GM23338 (cell line): ENCODE results near the gene SMC2. TPM values are rescaled to one million over a fixed set of nuclear protein-coding genes. Genes with fewer than 3 reads are reported as not detected.

ENCODE experiments used
- ATAC-seq: fragments of 200-7000 bp; cut with Tn5 transposase; 3 replicates; pipeline ENCODE4 v1.9.1; 2020
- DNase-seq: peaks from one replicate; pipeline ENCODE4 v3.0.0-alpha.2; 2015; ENCODE audit warnings: low spot score
- H2AFZ ChIP-seq: fragments of 200-600 bp; sonication (generic); 2 replicates; pipeline ENCODE4 v1.8.0; 2016; ENCODE audit warnings: antibody characterized with exemption, mild to moderate bottlenecking, moderate library complexity
- H3F3A ChIP-seq: fragments of 200-600 bp; sonication (generic); replicated peaks from 2 replicates; pipeline ENCODE4 v1.8.0; 2017; ENCODE audit warnings: antibody characterized with exemption, mixed run types, low read depth
- H3K27ac ChIP-seq: fragments of 200-600 bp; sonication (generic); 2 replicates; pipeline ENCODE4 v1.6.1; 2016; ENCODE audit warnings: low read depth
- H3K27me3 ChIP-seq: fragments of 200-600 bp; sonication (generic); 2 replicates; pipeline ENCODE4 v1.8.0; 2016; ENCODE audit warnings: mild to moderate bottlenecking, mixed run types, moderate library complexity; ENCODE audit not compliant: insufficient read depth
- H3K36me3 ChIP-seq: fragments of 200-600 bp; sonication (generic); 2 replicates; pipeline ENCODE4 v1.8.0; 2016; ENCODE audit warnings: mild to moderate bottlenecking; ENCODE audit not compliant: insufficient read depth
- H3K4me1 ChIP-seq: fragments of 200-600 bp; sonication (generic); 2 replicates; pipeline ENCODE4 v1.8.0; 2016; ENCODE audit warnings: mild to moderate bottlenecking, moderate library complexity; ENCODE audit not compliant: insufficient read depth
- H3K4me2 ChIP-seq: fragments of 200-600 bp; sonication (generic); 2 replicates; pipeline ENCODE4 v1.7.1; 2017; ENCODE audit warnings: mixed run types
- H3K4me3 ChIP-seq: fragments of 200-600 bp; sonication (generic); 2 replicates; pipeline ENCODE4 v1.6.1; 2016; ENCODE audit warnings: mixed run types
- H3K79me2 ChIP-seq: fragments of 200-600 bp; sonication (generic); replicated peaks from 2 replicates; pipeline ENCODE4 v1.8.0; 2017; ENCODE audit warnings: mild to moderate bottlenecking; ENCODE audit not compliant: insufficient read depth
- H3K9me2 ChIP-seq: fragments of 200-600 bp; sonication (generic); 2 replicates; pipeline ENCODE4 v1.8.0; 2017; ENCODE audit not compliant: insufficient read depth
- H4K20me1 ChIP-seq: fragments of 200-600 bp; sonication (generic); replicated peaks from 2 replicates; pipeline ENCODE4 v1.8.0; 2017; ENCODE audit warnings: mild to moderate bottlenecking; ENCODE audit not compliant: insufficient read depth
- H3K27ac Mint-ChIP-seq: 2 replicates; pipeline ENCODE4 v1.8.0; 2020; ENCODE audit warnings: inconsistent platforms, mild to moderate bottlenecking, moderate library complexity, mixed read lengths
- H3K27me3 Mint-ChIP-seq: 3 replicates; pipeline ENCODE4 v1.8.0; 2022; ENCODE audit warnings: low read depth, mild to moderate bottlenecking, moderate library complexity, mixed read lengths, inconsistent platforms; ENCODE audit not compliant: insufficient read depth, poor library complexity
- H3K36me3 Mint-ChIP-seq: 3 replicates; pipeline ENCODE4 v1.8.0; 2021; ENCODE audit warnings: low read depth, mild to moderate bottlenecking, inconsistent platforms, moderate library complexity, mixed read lengths
- H3K4me1 Mint-ChIP-seq: 3 replicates; pipeline ENCODE4 v1.8.0; 2020; ENCODE audit warnings: mild to moderate bottlenecking, inconsistent platforms, mixed read lengths
- H3K4me3 Mint-ChIP-seq: 3 replicates; pipeline ENCODE4 v1.8.0; 2021; ENCODE audit warnings: moderate library complexity, mild to moderate bottlenecking, inconsistent platforms, mixed read lengths
- H3K9me3 Mint-ChIP-seq: 3 replicates; pipeline ENCODE4 v1.8.0; 2020; ENCODE audit warnings: moderate library complexity, mild to moderate bottlenecking, inconsistent platforms, mixed read lengths
- CREB1 ChIP-seq: fragments of 250-450 bp; sonication (Bioruptor Pico); IDR thresholded peaks from 2 replicates; pipeline ENCODE4 v1.5.0; 2020; ENCODE audit warnings: low read depth, mild to moderate bottlenecking, moderate library complexity
- CTCF ChIP-seq, 2 experiments: fragments of 200-600 bp in 1 of 2; sonication (generic) in 1 of 2; conservative IDR thresholded peaks; 2 replicates each; pipeline versions ENCODE4 v1.5.1 to v1.6.1; 2016 to 2017; ENCODE audit warnings: antibody characterized with exemption in 2 of 2, low read depth in 2 of 2, mild to moderate bottlenecking in 2 of 2, moderate library complexity in 1 of 2
- EZH2 ChIP-seq: fragments of 200-600 bp; sonication (generic); IDR thresholded peaks from one replicate; pipeline ENCODE4 v1.8.0; 2017; ENCODE audit warnings: antibody characterized with exemption, mild to moderate bottlenecking, low read depth; ENCODE audit not compliant: unreplicated experiment
- EZH2phosphoT487 ChIP-seq: fragments of 200-600 bp; sonication (generic); IDR thresholded peaks from one replicate; pipeline ENCODE4 v1.8.1; 2018; ENCODE audit warnings: antibody characterized with exemption; ENCODE audit not compliant: unreplicated experiment
- JUNB ChIP-seq: IDR thresholded peaks from one replicate; pipeline ENCODE4 v1.6.1; 2016; ENCODE audit warnings: antibody characterized with exemption; ENCODE audit not compliant: unreplicated experiment
- NANOG ChIP-seq: IDR thresholded peaks from 2 replicates; pipeline ENCODE4 v1.6.1; 2016; ENCODE audit warnings: antibody characterized with exemption, borderline replicate concordance
- POLR2AphosphoS5 ChIP-seq: IDR thresholded peaks from 2 replicates; pipeline ENCODE4 v1.6.1; 2016; ENCODE audit warnings: antibody characterized with exemption, low read depth
- STAT1 ChIP-seq: IDR thresholded peaks from one replicate; pipeline ENCODE4 v1.6.1; 2016; ENCODE audit warnings: antibody characterized with exemption; ENCODE audit not compliant: unreplicated experiment
- ZNF114 ChIP-seq: fragments of 250-450 bp; sonication (Bioruptor Pico); IDR thresholded peaks from 2 replicates; pipeline ENCODE4 v1.5.0; 2020; ENCODE audit warnings: mild to moderate bottlenecking, moderate library complexity
- ZNF331 ChIP-seq: fragments of 250-450 bp; sonication (Bioruptor Pico); IDR thresholded peaks from 2 replicates; pipeline ENCODE4 v1.5.0; 2020; ENCODE audit warnings: low read depth, mild to moderate bottlenecking, moderate library complexity
- ZNF462 ChIP-seq: fragments of 250-450 bp; sonication (Bioruptor Pico); IDR thresholded peaks from 2 replicates; pipeline ENCODE4 v1.5.0; 2020; ENCODE audit warnings: mild to moderate bottlenecking, moderate library complexity
- polyA plus RNA-seq: library from polyadenylated mRNA; unstranded; fragments of >200 nt; fragmentation: Nextera tagmentation; extraction: Ambion mirVana; gene quantifications from 2 replicates; pipeline ENCODE4 v1.2.1, GENCODE V29; 2016
- total RNA-seq: library from RNA; depleted of rRNA; stranded (reverse); fragments of >200 nt; shearing (Covaris generic); gene quantifications from 2 replicates; pipeline ENCODE4 v1.2.3, GENCODE V29; 2014
- TF ChIP-seq, protein P1 (sequence below): IDR thresholded peaks from 2 replicates; pipeline ENCODE4 v1.6.1; 2016; ENCODE audit warnings: antibody characterized with exemption

The SMC2 gene
- total and polyA plus RNA-seq, 2 experiments from 2014 or later: 32.7 to 123 TPM

GRCh38 chr9:104108315-104108714 lies 14.2 kb downstream of the SMC2 start (continued):
- no peak for TF ChIP-seq CTCF (conservative IDR thresholded peaks at IDR 0.05; ENCODE audit: low read depth in 2 of 2)
- no peak for TF ChIP-seq EZH2phosphoT487

GRCh38 chr9:104110509-104110908 lies 16.4 kb downstream of the SMC2 start:
- no peak overlapping the region for H3K4me3 Mint-ChIP-seq
- ATAC-seq (no peak), DNase-seq (no peak)
- Histone ChIP-seq H3K4me2 (no peak overlapping the region), H3K27me3 (no peaks in the 10 kb centered on the region), H2AFZ (no peak overlapping the region), H3K36me3 (peaks cover 16% of the 10 kb centered on the region), H3K4me1 (no peaks in the 10 kb centered on the region), H3F3A (no peaks in the 10 kb centered on the region), H3K9me2 (no peaks in the 10 kb centered on the region), H3K79me2 (no peaks in the 10 kb centered on the region), H4K20me1 (no peaks in the 10 kb centered on the region), H3K27ac (no peak overlapping the region), H3K4me3 (no peak overlapping the region)
- H3K4me1 Mint-ChIP-seq: no peaks in the 10 kb centered on the region
- no peak overlapping the region for H3K27ac Mint-ChIP-seq
- no peaks in the 10 kb centered on the region for H3K9me3 Mint-ChIP-seq
- TF ChIP-seq STAT1 (no peak), JUNB (no peak), EZH2phosphoT487 (no peak), ZNF462 (CRISPR knock-in tag) (no peak), ZNF331 (CRISPR knock-in tag) (no peak), ZNF114 (CRISPR knock-in tag) (no peak), NANOG (no peak), EZH2 (no peak), POLR2AphosphoS5 (no peak), CREB1 (CRISPR knock-in tag) (no peak), CTCF (conservative IDR thresholded peaks at IDR 0.05; ENCODE audit: low read depth in 2 of 2) (no peak)
- TF ChIP-seq, protein P1, sequence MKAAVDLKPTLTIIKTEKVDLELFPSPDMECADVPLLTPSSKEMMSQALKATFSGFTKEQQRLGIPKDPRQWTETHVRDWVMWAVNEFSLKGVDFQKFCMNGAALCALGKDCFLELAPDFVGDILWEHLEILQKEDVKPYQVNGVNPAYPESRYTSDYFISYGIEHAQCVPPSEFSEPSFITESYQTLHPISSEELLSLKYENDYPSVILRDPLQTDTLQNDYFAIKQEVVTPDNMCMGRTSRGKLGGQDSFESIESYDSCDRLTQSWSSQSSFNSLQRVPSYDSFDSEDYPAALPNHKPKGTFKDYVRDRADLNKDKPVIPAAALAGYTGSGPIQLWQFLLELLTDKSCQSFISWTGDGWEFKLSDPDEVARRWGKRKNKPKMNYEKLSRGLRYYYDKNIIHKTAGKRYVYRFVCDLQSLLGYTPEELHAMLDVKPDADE: no peak
- H3K36me3 Mint-ChIP-seq: peaks cover 26% of the 10 kb centered on the region; the same call in 2 of the 3 replicates
- no peaks in the 10 kb centered on the region for H3K27me3 Mint-ChIP-seq
